ENCODE results near the gene KRTAP20-4. TPM values are rescaled to one million over a fixed set of nuclear protein-coding genes. Genes with fewer than 3 reads are reported as not detected.

KRTAP20-4 gene
- total RNA-seq, 1 donor from 2014 or later = not detected

DNA sequence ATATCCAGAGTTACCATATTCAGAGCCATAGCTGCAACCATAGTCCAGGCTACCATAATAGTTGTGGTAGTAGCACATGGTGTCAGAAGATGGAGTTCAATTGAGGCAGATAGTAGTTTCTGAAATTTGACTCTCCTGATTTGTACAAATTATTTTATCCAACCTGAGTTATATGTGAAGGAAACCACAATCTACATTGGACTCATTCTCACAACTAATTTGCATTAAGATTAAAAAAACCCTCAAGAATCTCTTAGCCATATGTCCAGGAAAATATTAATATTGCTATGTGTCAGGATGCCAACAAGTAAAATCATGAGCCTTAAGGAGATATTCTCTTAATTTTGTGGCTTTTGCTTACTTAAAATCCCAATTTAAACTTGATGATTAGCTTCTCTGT lies 30.1 kb upstream of the KRTAP20-4 start, which contains the start of gene KRTAP22-2:
TSS of gene KRTAP22-2 (minus strand) at position 101 of the 400 bp plus-strand sequence.
- Mint-ChIP-seq H3K4me1 (ENCODE audit: unreplicated experiment) (no peaks in the 10 kb centered on the region), H3K27ac (ENCODE audit: unreplicated experiment) (no peak within 1 kb of the TSS), H3K9me3 (ENCODE audit: unreplicated experiment) (no peaks in the 10 kb centered on the region), H3K36me3 (ENCODE audit: low read depth, unreplicated experiment) (no peaks in the 10 kb centered on the region), H3K27me3 (ENCODE audit: unreplicated experiment) (no peaks in the 10 kb centered on the region), H3K4me3 (ENCODE audit: unreplicated experiment) (no peak within 1 kb of the TSS)
- DNase-seq (ENCODE audit: low spot score) = no peak
- TF ChIP-seq, protein P1, sequence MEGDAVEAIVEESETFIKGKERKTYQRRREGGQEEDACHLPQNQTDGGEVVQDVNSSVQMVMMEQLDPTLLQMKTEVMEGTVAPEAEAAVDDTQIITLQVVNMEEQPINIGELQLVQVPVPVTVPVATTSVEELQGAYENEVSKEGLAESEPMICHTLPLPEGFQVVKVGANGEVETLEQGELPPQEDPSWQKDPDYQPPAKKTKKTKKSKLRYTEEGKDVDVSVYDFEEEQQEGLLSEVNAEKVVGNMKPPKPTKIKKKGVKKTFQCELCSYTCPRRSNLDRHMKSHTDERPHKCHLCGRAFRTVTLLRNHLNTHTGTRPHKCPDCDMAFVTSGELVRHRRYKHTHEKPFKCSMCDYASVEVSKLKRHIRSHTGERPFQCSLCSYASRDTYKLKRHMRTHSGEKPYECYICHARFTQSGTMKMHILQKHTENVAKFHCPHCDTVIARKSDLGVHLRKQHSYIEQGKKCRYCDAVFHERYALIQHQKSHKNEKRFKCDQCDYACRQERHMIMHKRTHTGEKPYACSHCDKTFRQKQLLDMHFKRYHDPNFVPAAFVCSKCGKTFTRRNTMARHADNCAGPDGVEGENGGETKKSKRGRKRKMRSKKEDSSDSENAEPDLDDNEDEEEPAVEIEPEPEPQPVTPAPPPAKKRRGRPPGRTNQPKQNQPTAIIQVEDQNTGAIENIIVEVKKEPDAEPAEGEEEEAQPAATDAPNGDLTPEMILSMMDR (IDR thresholded peaks at IDR 0.05; ENCODE audit: unreplicated experiment) = no peak

DNA sequence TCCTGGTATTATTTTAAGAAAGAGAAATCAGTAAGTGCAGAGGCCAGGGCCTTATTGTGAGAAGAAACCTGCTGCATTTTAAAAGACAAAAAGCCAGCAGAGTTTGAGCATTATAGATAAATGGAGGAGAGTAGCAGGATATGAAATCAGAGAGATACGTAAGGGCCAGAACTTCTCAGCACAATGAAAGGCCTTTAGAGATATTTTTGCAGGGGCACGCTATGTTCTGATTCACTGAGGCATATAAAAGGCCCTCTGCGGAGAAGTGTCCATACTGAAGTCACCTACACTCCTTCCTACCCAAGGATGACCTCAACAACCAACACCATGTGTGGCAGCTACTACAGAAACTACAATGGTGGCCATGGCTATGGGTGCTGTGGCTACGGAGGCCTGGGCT lies 28.3 kb upstream of the KRTAP20-4 start, which contains the start of gene KRTAP6-3:
TSS of gene KRTAP6-3 (plus strand) at position 301 of the 400 bp plus-strand sequence. CDS start at position 307, 6 bp downstream.
- TF ChIP-seq, protein P1 (IDR thresholded peaks at IDR 0.05; ENCODE audit: unreplicated experiment) = no peak
- Mint-ChIP-seq H3K36me3 (ENCODE audit: low read depth, unreplicated experiment) (no peaks in the 10 kb centered on the region), H3K9me3 (ENCODE audit: unreplicated experiment) (no peaks in the 10 kb centered on the region), H3K27me3 (ENCODE audit: unreplicated experiment) (no peaks in the 10 kb centered on the region), H3K27ac (ENCODE audit: unreplicated experiment) (no peak within 1 kb of the TSS), H3K4me1 (ENCODE audit: unreplicated experiment) (no peaks in the 10 kb centered on the region), H3K4me3 (ENCODE audit: unreplicated experiment) (no peak within 1 kb of the TSS)
- DNase-seq (ENCODE audit: low spot score) = no peak

DNA sequence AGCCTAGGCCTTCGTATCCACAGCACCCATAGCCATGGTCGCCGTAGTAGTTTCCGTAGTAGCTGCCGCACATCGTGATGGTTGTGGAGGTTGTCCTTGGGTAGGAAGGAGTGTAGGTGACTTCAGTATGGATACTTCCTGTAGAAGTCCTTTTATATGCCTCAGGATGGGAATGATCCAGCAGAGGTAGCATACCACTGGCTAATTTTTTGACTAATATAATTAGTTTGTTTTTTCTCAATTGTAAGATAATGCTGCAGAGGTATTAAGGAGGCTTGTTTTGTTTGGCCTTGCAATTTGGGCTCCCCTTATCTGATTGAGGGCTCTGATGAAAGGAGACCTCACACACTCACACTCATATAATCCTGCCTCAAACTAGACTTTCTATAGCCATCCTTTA lies 21.6 kb upstream of the KRTAP20-4 start, which contains the start of gene KRTAP6-2:
TSS of gene KRTAP6-2 (minus strand) at position 101 of the 400 bp plus-strand sequence. CDS start at position 73, 28 bp downstream.
- H3K9me3 Mint-ChIP-seq (ENCODE audit: unreplicated experiment) = no peaks in the 10 kb centered on the region

DNA sequence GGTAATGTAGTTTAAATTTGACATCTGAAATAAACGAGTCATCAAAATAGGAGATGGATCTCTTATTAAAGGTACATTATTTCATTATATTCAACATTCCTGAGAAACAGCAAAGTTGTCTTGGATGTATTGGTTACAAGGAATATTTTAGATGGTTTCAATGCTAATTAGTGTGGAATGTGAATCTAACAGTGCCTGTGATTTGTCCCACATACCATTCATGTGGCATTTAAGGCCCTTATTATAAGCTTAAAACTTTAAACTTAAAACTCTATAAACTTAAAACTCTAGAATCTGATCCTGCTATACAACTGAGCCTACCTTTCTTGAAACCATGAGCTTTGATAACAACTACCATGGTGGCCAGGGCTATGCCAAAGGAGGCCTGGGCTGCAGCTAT lies 19.6 kb upstream of the KRTAP20-4 start, which contains the start of gene KRTAP22-1:
TSS of gene KRTAP22-1 (plus strand) at position 301 of the 400 bp plus-strand sequence.
- Mint-ChIP-seq H3K27ac (ENCODE audit: unreplicated experiment) (no peak within 1 kb of the TSS), H3K4me3 (ENCODE audit: unreplicated experiment) (no peak within 1 kb of the TSS), H3K27me3 (ENCODE audit: unreplicated experiment) (peaks cover 3% of the 10 kb centered on the region), H3K9me3 (ENCODE audit: unreplicated experiment) (no peaks in the 10 kb centered on the region), H3K36me3 (ENCODE audit: low read depth, unreplicated experiment) (no peaks in the 10 kb centered on the region), H3K4me1 (ENCODE audit: unreplicated experiment) (no peaks in the 10 kb centered on the region)
- TF ChIP-seq, protein P1 (IDR thresholded peaks at IDR 0.05; ENCODE audit: unreplicated experiment) = no peak
- no peak for DNase-seq (ENCODE audit: low spot score)

More for the DNA sequence above, 21.6 kb upstream of the KRTAP20-4 start, which contains the start of gene KRTAP6-2:
- Mint-ChIP-seq H3K36me3 (ENCODE audit: low read depth, unreplicated experiment) (no peaks in the 10 kb centered on the region), H3K27ac (ENCODE audit: unreplicated experiment) (no peak within 1 kb of the TSS), H3K4me3 (ENCODE audit: unreplicated experiment) (no peak within 1 kb of the TSS), H3K27me3 (ENCODE audit: unreplicated experiment) (peaks cover 3% of the 10 kb centered on the region), H3K4me1 (ENCODE audit: unreplicated experiment) (no peaks in the 10 kb centered on the region)
- no peak for DNase-seq (ENCODE audit: low spot score)
- TF ChIP-seq, protein P1 (IDR thresholded peaks at IDR 0.05; ENCODE audit: unreplicated experiment) = no peak

DNA sequence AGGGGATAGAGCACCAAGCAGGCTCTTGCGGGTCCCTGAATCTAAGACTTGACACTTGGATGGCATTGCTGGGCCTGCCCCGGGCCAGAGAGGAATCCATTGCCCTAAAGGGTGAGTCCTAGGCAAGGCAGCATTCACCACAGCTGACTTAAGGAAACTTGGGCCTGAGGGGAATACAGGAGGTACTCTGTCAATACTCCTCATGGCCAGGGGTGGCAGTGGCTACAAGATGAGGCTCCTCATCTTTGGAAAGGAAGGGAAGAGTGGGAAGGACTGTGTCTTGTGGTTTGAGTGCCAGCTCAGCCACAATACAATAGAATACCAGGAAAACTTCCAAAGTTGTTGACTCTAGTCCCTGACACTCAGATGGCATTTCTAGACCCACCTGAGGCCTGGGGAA lies 14.5 kb upstream of the KRTAP20-4 start:
- TF ChIP-seq, protein P1 (IDR thresholded peaks at IDR 0.05; ENCODE audit: unreplicated experiment) = no peak
- H3K4me3 Mint-ChIP-seq (ENCODE audit: unreplicated experiment) = no peak overlapping the region
- no peak overlapping the region for H3K27ac Mint-ChIP-seq (ENCODE audit: unreplicated experiment)
- H3K36me3 Mint-ChIP-seq (ENCODE audit: low read depth, unreplicated experiment) = no peaks in the 10 kb centered on the region
- peaks cover 3% of the 10 kb centered on the region for H3K27me3 Mint-ChIP-seq (ENCODE audit: unreplicated experiment)
- no peak for DNase-seq (ENCODE audit: low spot score)
- H3K9me3 Mint-ChIP-seq (ENCODE audit: unreplicated experiment) = no peaks in the 10 kb centered on the region
- H3K4me1 Mint-ChIP-seq (ENCODE audit: unreplicated experiment) = no peaks in the 10 kb centered on the region
